Transverse colon (tissue), 4 donors: Measurements from ENCODE around the gene TUBB8. TPM values are rescaled to one million over a fixed set of nuclear protein-coding genes. Genes with fewer than 3 reads are reported as not detected.

ENCODE experiments used
- DNase-seq: peaks from one replicate; pipeline ENCODE4 v3.0.0-alpha.2; 2019
- H3K27ac ChIP-seq, 4 donors: fragments of 200-600 bp; sonication (generic); 2 replicates each; pipeline ENCODE4 v1.5.1; 2016 to 2018; ENCODE audit warnings: inconsistent platforms in 4 of 4
- H3K27me3 ChIP-seq: fragments of 200-600 bp; sonication (generic); 2 replicates; pipeline ENCODE4 v1.5.1; 2017; ENCODE audit warnings: inconsistent platforms
- H3K36me3 ChIP-seq, 4 donors: fragments of 200-600 bp; sonication (generic); 2 replicates each; pipeline ENCODE4 v1.5.1; 2017 to 2019; ENCODE audit warnings: inconsistent platforms in 4 of 4
- H3K4me1 ChIP-seq, 4 donors: fragments of 200-600 bp; sonication (generic); 2 replicates each; pipeline ENCODE4 v1.5.1; 2017 to 2020; ENCODE audit warnings: inconsistent platforms in 4 of 4
- H3K4me3 ChIP-seq, 4 donors: fragments of 200-600 bp; sonication (generic); 1 replicate in 1 of 4; 2 replicates in 3 of 4; pipeline versions ENCODE4 v1.5.1 to v1.6.1; 2017 to 2019; ENCODE audit warnings: inconsistent platforms in 4 of 4
- H3K9me3 ChIP-seq, 2 donors: fragments of 200-600 bp; sonication (generic); 2 replicates each; pipeline ENCODE4 v1.5.1; 2017 to 2019; ENCODE audit warnings: inconsistent platforms in 2 of 2
- EP300 ChIP-seq: sonication (generic); formaldehyde crosslinking; IDR thresholded peaks from one replicate; pipeline ENCODE4 v1.6.1; 2017; ENCODE audit warnings: antibody characterized with exemption, low read depth
- POLR2A ChIP-seq: fragments of 450-650 bp; IDR thresholded peaks from one replicate; pipeline ENCODE4 v1.6.1; 2016; ENCODE audit warnings: antibody characterized with exemption, mild to moderate bottlenecking, moderate library complexity
- POLR2AphosphoS5 ChIP-seq, 3 donors: sonication (generic); formaldehyde crosslinking; IDR thresholded peaks; one replicate each; pipeline ENCODE4 v1.6.1; 2016; ENCODE audit warnings: antibody characterized with exemption in 3 of 3
- WGBS, 2 donors: methylation state at CpG; one replicate each; pipeline ENCODE4 v1.1.5; 2018; ENCODE audit warnings: low coverage in 1 of 2; 5-methylcytosine and 5-hydroxymethylcytosine counted together
- in situ Hi-C, 4 donors: fragments of 200-750 bp; cut with MboI; loops; one replicate each; pipeline versions ENCODE4 v1.15.0 to v1.15.1; 2017; ENCODE audit warnings: low sequenced_read_pairs in 3 of 4, low pct_ligation_motif_present in 1 of 4, low pct_unique_long_range_greater_than_20kb in 1 of 4
- intact Hi-C: fragments of 100-400 bp; cut with DNase I; formaldehyde crosslinking; loops from one replicate; pipeline ENCODE4 v1.15.1; 2023; ENCODE audit warnings: low total_unique reads
- total RNA-seq, 4 donors: library from RNA; depleted of rRNA; stranded (reverse); fragments of >200 nt; gene quantifications; one replicate each; pipeline ENCODE4 v1.1.0, GENCODE V29; 2016
- TF ChIP-seq, protein P1 (sequence below), 5 experiments: fragments of 200-600 bp in 3 of 5; fragments of 450-650 bp in 2 of 5; sonication (generic) in 3 of 5; IDR thresholded peaks; 1 replicate in 2 of 5; 2 replicates in 3 of 5; pipeline ENCODE4 v1.5.1; 2016 to 2017; ENCODE audit warnings: antibody characterized with exemption in 5 of 5, inconsistent platforms in 3 of 5, mild to moderate bottlenecking in 2 of 5, moderate library complexity in 1 of 5

Gene TUBB8
- under 1 TPM in 1 of 4 donors, not detected in 3; 0.82 TPM for total RNA-seq

DNA sequence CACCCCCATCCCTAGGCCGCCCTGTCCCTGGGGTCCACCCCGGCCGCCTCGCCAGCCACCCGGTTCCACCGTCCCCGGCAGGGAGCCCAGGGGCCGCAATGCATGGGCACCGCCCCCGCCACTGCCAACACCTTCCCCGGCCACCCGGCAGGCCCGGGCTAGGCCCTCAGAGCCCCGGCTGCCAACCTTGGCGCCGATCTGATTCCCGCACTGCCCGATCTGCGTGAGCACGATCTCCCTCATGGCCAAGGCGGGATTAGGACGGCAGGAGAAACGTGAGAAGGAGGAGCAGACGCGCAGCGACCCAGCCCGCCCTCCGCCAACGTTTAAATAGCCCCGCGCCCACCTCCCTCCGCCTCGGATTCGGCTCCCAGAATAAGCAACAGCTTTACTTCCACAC, at the start of gene TUBB8:
Gene TUBB8 (minus strand): TSS at position 301 of the 400 bp plus-strand sequence. CDS start 58 bp downstream, at position 243.
- Histone ChIP-seq H3K36me3 (no peaks in the 10 kb centered on the region), H3K27ac (no peak within 1 kb of the TSS), H3K4me1 (no peaks in the 10 kb centered on the region), H3K4me3 (no peak within 1 kb of the TSS), H3K9me3 (no peaks in the 10 kb centered on the region), H3K27me3 (no peaks in the 10 kb centered on the region)
- TF ChIP-seq, protein P1, sequence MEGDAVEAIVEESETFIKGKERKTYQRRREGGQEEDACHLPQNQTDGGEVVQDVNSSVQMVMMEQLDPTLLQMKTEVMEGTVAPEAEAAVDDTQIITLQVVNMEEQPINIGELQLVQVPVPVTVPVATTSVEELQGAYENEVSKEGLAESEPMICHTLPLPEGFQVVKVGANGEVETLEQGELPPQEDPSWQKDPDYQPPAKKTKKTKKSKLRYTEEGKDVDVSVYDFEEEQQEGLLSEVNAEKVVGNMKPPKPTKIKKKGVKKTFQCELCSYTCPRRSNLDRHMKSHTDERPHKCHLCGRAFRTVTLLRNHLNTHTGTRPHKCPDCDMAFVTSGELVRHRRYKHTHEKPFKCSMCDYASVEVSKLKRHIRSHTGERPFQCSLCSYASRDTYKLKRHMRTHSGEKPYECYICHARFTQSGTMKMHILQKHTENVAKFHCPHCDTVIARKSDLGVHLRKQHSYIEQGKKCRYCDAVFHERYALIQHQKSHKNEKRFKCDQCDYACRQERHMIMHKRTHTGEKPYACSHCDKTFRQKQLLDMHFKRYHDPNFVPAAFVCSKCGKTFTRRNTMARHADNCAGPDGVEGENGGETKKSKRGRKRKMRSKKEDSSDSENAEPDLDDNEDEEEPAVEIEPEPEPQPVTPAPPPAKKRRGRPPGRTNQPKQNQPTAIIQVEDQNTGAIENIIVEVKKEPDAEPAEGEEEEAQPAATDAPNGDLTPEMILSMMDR (IDR thresholded peaks at IDR 0.05), result no peak
- TF ChIP-seq POLR2AphosphoS5 (IDR thresholded peaks at IDR 0.05) (no peak), EP300 (no peak), POLR2A (no peak)
- in situ Hi-C loops, result no loop called here
- WGBS, 2 donors, result 84% methylated on average over 33 of the region's 34 CpGs; no CpG with 5 or more reads in 1 of the 2 donors
- intact Hi-C loops, result no loop called here
- no peak for DNase-seq

DNA sequence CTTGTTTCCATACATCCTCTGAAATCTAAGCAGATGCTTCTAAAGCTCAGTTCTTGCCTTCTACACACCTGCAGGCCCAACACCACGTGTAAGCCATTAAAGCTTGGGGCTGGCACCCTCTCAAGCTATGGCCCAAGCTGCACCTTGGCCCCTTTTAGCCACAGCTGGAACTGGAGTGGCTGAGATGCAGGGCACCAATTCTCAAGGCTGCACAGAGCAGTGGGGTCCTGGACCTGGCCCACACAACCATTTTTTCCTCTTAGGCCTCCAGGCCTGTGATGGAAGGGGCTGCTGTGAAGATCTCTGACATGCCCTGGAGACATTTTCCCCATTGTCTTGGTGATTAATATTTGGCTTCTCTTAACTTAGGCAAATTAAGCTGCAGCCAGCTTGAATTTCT, 47.4 kb upstream of the TUBB8 start:
- Histone ChIP-seq H3K27me3 (no peaks in the 10 kb centered on the region), H3K9me3 (peaks cover 13 to 21% of the 10 kb centered on the region in 2 donors), H3K36me3 (no peaks in the 10 kb centered on the region), H3K27ac (no peak overlapping the region), H3K4me3 (no peak overlapping the region), H3K4me1 (no peaks in the 10 kb centered on the region)
- 0% methylated on average over 1 of the region's 1 CpG; no CpG with 5 or more reads in 1 of the 2 donors for WGBS, 2 donors
- intact Hi-C loops (no loop called here), in situ Hi-C loops (no loop called here)
- DNase-seq, result no peak
- no peak for TF ChIP-seq EP300
- TF ChIP-seq POLR2A, result no peak
- TF ChIP-seq, protein P1 (IDR thresholded peaks at IDR 0.05), result no peak
- no peak for TF ChIP-seq POLR2AphosphoS5 (IDR thresholded peaks at IDR 0.05)

DNA sequence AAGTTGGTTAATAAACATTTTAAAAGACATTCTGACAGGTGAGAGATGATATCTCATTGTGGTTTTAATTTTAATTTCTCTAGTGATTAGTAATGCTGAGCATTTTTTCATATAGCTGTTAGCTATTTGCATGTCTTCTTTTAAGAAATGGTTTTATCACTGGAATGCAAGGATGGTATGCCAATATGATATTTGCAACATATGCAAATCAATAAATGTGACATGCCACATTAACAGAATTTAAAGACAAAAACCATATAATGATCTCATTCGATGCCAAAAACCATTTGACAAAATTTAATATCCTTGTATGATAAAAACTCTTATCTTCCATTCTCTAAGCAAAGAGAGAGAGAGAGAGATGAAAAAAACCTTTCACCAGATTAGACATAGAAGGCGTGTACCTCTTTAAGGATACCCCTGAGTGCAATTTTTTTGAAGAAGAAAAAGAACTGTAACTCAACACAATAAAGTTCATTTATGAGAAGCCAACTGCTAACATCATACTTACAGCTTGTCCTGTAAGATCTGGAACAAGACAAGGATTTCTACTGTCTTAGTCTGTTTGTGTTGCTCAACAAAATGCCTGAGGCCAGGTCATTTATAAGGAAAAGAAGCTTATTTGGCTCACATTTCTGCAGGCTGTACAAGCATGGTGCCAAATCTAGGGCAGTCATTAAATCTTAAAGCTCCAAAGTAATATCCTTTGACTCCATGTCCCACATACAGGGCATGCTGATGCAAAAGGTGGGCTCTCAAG, 46.4 kb upstream of the TUBB8 start:
- no peaks in the 10 kb centered on the region for H3K27me3 ChIP-seq
- H3K4me1 ChIP-seq, result no peaks in the 10 kb centered on the region
- TF ChIP-seq POLR2A, result no peak
- TF ChIP-seq POLR2AphosphoS5 (IDR thresholded peaks at IDR 0.05), result no peak
- TF ChIP-seq, protein P1 (IDR thresholded peaks at IDR 0.05), result no peak
- TF ChIP-seq EP300, result no peak
- in situ Hi-C loops, result no loop called here
- 69 to 72% methylated on average over 2 of the region's 2 CpGs for WGBS, 2 donors
- no peak overlapping the region for H3K27ac ChIP-seq
- intact Hi-C loops, result no loop called here
- no peaks in the 10 kb centered on the region for H3K36me3 ChIP-seq
- peaks cover 13 to 21% of the 10 kb centered on the region in 2 donors for H3K9me3 ChIP-seq
- H3K4me3 ChIP-seq, result no peak overlapping the region
- no peak for DNase-seq

- no peak for DNase-seq
- Histone ChIP-seq H3K27ac (no peak overlapping the region), H3K4me1 (no peaks in the 10 kb centered on the region), H3K4me3 (no peak overlapping the region), H3K36me3 (no peaks in the 10 kb centered on the region), H3K27me3 (no peaks in the 10 kb centered on the region), H3K9me3 (peaks cover 13 to 21% of the 10 kb centered on the region in 2 donors)
- TF ChIP-seq POLR2AphosphoS5 (IDR thresholded peaks at IDR 0.05), result no peak
- TF ChIP-seq EP300, result no peak
- TF ChIP-seq POLR2A, result no peak
- TF ChIP-seq, protein P1 (IDR thresholded peaks at IDR 0.05), result no peak
- in situ Hi-C loops, result no loop called here
- WGBS, 2 donors, result 52% methylated on average over 1 of the region's 1 CpG; no CpG with 5 or more reads in 1 of the 2 donors
- intact Hi-C loops, result no loop called here
Observed at GRCh38 chr10:94613-95012, 45.5 kb upstream of the TUBB8 start.
